OCI-LY3 (cell line): ENCODE data around the gene RPAP2.

Source experiments
- H2AFZ ChIP-seq: fragments of 200-600, 300-600 bp; shearing (Covaris generic); 2 replicates; pipeline ENCODE4 v1.6.0; 2014; ENCODE audit warnings: antibody characterized with exemption, low read depth, low read length
- H3K27ac ChIP-seq: fragments of 200-600, 300-600 bp; sonication (generic); 2 replicates; pipeline ENCODE4 v1.5.1; 2014; ENCODE audit warnings: mild to moderate bottlenecking, low read length, moderate library complexity, mixed read lengths
- H3K27me3 ChIP-seq: fragments of 200-600, 300-600 bp; sonication (generic); 2 replicates; pipeline ENCODE4 v1.6.1; 2014; ENCODE audit warnings: low read depth, low read length, mixed read lengths
- H3K36me3 ChIP-seq: fragments of 200-600, 300-600 bp; sonication (generic); replicated peaks from 2 replicates; pipeline ENCODE3; 2014; ENCODE audit warnings: low read depth, low read length, mixed read lengths
- H3K4me1 ChIP-seq: fragments of 300-600, 200-600 bp; sonication (generic); 2 replicates; pipeline ENCODE4 v1.6.1; 2014; ENCODE audit warnings: low read length, mixed read lengths
- H3K4me2 ChIP-seq: fragments of 200-600, 300-600 bp; sonication (generic); 2 replicates; pipeline ENCODE4 v1.6.1; 2014; ENCODE audit warnings: low read length, mixed read lengths
- H3K4me3 ChIP-seq: fragments of 300-600, 200-600 bp; sonication (generic); 2 replicates; pipeline ENCODE4 v1.5.1; 2014; ENCODE audit warnings: antibody characterized with exemption, mild to moderate bottlenecking, low read length, moderate library complexity
- H3K79me2 ChIP-seq: fragments of 300-600, 200-600 bp; shearing (Covaris generic); 2 replicates; pipeline ENCODE4 v1.6.1; 2014; ENCODE audit warnings: mild to moderate bottlenecking, low read length, mixed read lengths
- H3K9ac ChIP-seq: fragments of 300-600, 200-600 bp; shearing (Covaris generic); 2 replicates; pipeline ENCODE4 v1.6.0; 2014; ENCODE audit warnings: mild to moderate bottlenecking, low read length, moderate library complexity
- H3K9me3 ChIP-seq: fragments of 200-600, 300-600 bp; shearing (Covaris generic); 2 replicates; pipeline ENCODE4 v1.6.1; 2014; ENCODE audit warnings: low read length, mixed read lengths; ENCODE audit not compliant: insufficient read depth
- H4K20me1 ChIP-seq: fragments of 200-600, 300-600 bp; sonication (generic); 2 replicates; pipeline ENCODE4 v1.6.1; 2016; ENCODE audit warnings: low read length, mixed read lengths; ENCODE audit not compliant: insufficient read depth
- EZH2phosphoT487 ChIP-seq: fragments of 200-600 bp; shearing (Covaris generic); IDR thresholded peaks from 2 replicates; pipeline ENCODE4 v1.6.1; 2018; ENCODE audit warnings: antibody characterized with exemption, mixed run types, low read depth
- TF ChIP-seq, protein P1 (sequence below): fragments of 200-600, 300-600 bp; sonication (generic); IDR thresholded peaks from 2 replicates; pipeline ENCODE4 v1.5.1; 2014; ENCODE audit warnings: antibody characterized with exemption, low read length, low read depth

RPAP2 gene

DNA sequence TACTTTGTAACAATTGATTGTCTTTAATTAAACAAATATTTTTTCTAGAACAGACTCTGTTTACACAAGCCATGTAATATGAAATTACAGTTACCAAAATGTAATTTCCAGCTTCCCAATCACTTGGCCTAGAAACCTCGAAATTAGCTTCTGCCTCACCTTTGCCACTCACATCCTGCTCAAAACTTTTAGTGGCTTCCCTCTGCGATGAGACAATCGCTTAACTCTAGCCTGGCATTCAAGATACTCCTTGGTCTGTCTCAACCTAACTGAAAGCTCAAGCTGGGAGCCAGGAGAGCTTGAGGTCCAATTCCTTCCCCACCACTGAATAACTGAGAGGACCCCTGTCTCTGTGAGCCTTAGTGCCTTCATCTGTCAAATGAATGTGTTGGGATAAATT lies 145.0 kb downstream of the RPAP2 start:
- TF ChIP-seq EZH2phosphoT487, result no peak
- TF ChIP-seq, protein P1, sequence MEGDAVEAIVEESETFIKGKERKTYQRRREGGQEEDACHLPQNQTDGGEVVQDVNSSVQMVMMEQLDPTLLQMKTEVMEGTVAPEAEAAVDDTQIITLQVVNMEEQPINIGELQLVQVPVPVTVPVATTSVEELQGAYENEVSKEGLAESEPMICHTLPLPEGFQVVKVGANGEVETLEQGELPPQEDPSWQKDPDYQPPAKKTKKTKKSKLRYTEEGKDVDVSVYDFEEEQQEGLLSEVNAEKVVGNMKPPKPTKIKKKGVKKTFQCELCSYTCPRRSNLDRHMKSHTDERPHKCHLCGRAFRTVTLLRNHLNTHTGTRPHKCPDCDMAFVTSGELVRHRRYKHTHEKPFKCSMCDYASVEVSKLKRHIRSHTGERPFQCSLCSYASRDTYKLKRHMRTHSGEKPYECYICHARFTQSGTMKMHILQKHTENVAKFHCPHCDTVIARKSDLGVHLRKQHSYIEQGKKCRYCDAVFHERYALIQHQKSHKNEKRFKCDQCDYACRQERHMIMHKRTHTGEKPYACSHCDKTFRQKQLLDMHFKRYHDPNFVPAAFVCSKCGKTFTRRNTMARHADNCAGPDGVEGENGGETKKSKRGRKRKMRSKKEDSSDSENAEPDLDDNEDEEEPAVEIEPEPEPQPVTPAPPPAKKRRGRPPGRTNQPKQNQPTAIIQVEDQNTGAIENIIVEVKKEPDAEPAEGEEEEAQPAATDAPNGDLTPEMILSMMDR, result no peak
- no peak overlapping the region for H3K9ac ChIP-seq
- H3K79me2 ChIP-seq, result no peaks in the 10 kb centered on the region
- no peaks in the 10 kb centered on the region for H3K4me1 ChIP-seq
- no peaks in the 10 kb centered on the region for H3K9me3 ChIP-seq
- no peak overlapping the region for H3K4me2 ChIP-seq
- no peak overlapping the region for H3K27ac ChIP-seq
- no peaks in the 10 kb centered on the region for H4K20me1 ChIP-seq
- no peak overlapping the region for H3K4me3 ChIP-seq
- no peaks in the 10 kb centered on the region for H3K36me3 ChIP-seq
- H3K27me3 ChIP-seq, result no peaks in the 10 kb centered on the region
- no peak overlapping the region for H2AFZ ChIP-seq

DNA sequence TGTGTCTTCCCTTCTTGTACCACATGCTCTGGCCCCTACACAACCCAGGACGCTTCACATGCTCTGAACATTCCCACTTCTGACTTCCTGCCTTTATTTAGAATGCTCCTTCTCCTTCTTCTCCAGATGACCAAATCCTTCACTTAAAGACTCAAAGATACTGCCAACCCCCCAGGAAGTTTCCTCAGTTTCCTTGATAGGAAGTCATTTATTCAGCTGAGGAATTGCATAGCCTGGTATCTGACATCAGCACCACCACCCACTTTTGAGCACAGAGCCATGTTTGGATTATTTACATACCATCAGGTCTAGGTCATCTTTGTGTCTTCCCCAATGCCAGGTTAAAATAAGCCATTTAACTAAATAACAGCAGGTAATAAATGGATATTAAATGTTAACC lies 145.5 kb downstream of the RPAP2 start:
- H3K4me1 ChIP-seq, result no peaks in the 10 kb centered on the region

DNA sequence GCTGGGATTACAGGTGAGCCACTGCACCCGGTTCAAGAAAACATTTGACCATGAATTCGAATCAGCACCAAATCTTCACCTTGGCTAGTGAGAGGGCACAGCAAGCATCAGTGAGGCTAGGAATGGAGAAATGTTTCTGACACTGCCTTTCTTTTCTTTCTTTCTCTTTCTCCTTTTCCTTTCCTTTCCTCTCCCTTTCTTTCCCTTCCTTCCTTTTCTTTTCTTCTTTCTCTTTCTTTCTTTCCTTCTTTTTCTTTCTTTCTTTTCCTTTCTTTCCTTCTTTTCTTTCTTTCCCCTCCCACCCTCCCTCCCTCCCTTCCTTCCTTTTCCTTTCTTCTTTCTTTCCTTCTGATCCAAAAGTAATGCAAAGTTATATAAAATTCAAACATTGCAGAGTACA lies 147.0 kb downstream of the RPAP2 start:
- no peak overlapping the region for H3K9ac ChIP-seq
- H4K20me1 ChIP-seq, result no peaks in the 10 kb centered on the region
- H3K4me2 ChIP-seq, result no peak overlapping the region
- no peaks in the 10 kb centered on the region for H3K27me3 ChIP-seq
- no peak overlapping the region for H3K4me3 ChIP-seq
- no peaks in the 10 kb centered on the region for H3K9me3 ChIP-seq
- H2AFZ ChIP-seq, result no peak overlapping the region
- H3K36me3 ChIP-seq, result no peaks in the 10 kb centered on the region
- TF ChIP-seq, protein P1, result no peak
- no peak for TF ChIP-seq EZH2phosphoT487
- no peak overlapping the region for H3K27ac ChIP-seq
- H3K79me2 ChIP-seq, result no peaks in the 10 kb centered on the region
- H3K4me1 ChIP-seq, result no peaks in the 10 kb centered on the region

More for the DNA sequence above, 145.5 kb downstream of the RPAP2 start:
- Histone ChIP-seq H3K4me3 (no peak overlapping the region), H3K27ac (no peak overlapping the region), H4K20me1 (no peaks in the 10 kb centered on the region), H3K79me2 (no peaks in the 10 kb centered on the region), H3K27me3 (no peaks in the 10 kb centered on the region), H3K4me2 (no peak overlapping the region), H3K9me3 (no peaks in the 10 kb centered on the region), H2AFZ (no peak overlapping the region), H3K9ac (no peak overlapping the region), H3K36me3 (no peaks in the 10 kb centered on the region)
- TF ChIP-seq EZH2phosphoT487, result no peak
- TF ChIP-seq, protein P1, result no peak

DNA sequence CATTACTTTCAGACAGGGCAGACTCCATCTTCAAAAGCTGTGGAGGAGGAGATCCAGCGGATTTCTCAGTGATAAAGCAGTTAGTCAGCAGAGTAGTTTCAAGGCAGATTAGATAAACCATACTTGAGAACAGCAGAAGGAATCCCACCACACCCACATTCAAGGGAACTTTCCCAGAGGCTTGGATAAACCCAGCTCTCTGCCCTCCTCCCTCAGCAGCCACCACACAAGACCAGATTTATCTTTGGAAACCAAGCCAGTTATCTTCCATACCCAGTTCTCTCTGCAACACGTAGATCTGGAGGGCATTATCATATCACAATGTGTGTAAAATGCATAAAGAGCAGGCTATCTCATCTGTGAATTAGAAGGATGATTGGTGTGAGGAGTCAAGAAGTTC lies 147.7 kb downstream of the RPAP2 start:
- Histone ChIP-seq H3K4me1 (no peaks in the 10 kb centered on the region), H3K9ac (no peak overlapping the region), H2AFZ (no peak overlapping the region), H3K27ac (no peak overlapping the region), H4K20me1 (no peaks in the 10 kb centered on the region), H3K79me2 (no peaks in the 10 kb centered on the region), H3K4me3 (no peak overlapping the region), H3K9me3 (no peaks in the 10 kb centered on the region), H3K36me3 (no peaks in the 10 kb centered on the region), H3K27me3 (no peaks in the 10 kb centered on the region), H3K4me2 (no peak overlapping the region)
- TF ChIP-seq, protein P1, result no peak
- TF ChIP-seq EZH2phosphoT487, result no peak
